Measurements from ENCODE around the gene ZNF582.

- no peak for TF ChIP-seq CTCF (IDR thresholded peaks at IDR 0.05)
- no peak for TF ChIP-seq POLR2A (IDR thresholded peaks at IDR 0.05)
These were observed 37.8 kb downstream of the ZNF582 start for GRCh38 chr19:56355517-56355916.
